Astrocyte (in vitro differentiated cells and primary cell): ENCODE results near the gene MELTF. TPM values are rescaled to one million over a fixed set of nuclear protein-coding genes. Genes with fewer than 3 reads are reported as not detected.

Experiments
- DNase-seq: peaks from one replicate; pipeline ENCODE4 v3.0.0-alpha.2; 2010; ENCODE audit warnings: low read depth
- FAIRE-seq: peaks from 2 replicates; lab custom pipeline; 2011; peaks lifted over from hg19 to GRCh38; lab: Jason Lieb, UNC
- H2AFZ ChIP-seq: 2 replicates; pipeline ENCODE4 v1.6.0; 2012; ENCODE audit warnings: low read depth, low read length, inconsistent platforms
- H3K27ac ChIP-seq: 2 replicates; pipeline ENCODE4 v1.5.1; 2011; ENCODE audit warnings: low read depth, low read length, inconsistent platforms
- H3K27me3 ChIP-seq: 2 replicates; pipeline ENCODE4 v1.6.0; 2011; ENCODE audit warnings: low read length, inconsistent platforms; ENCODE audit not compliant: insufficient read depth
- H3K36me3 ChIP-seq: 2 replicates; pipeline ENCODE4 v1.5.1; 2011; ENCODE audit warnings: low read length, inconsistent platforms; ENCODE audit not compliant: insufficient read depth
- H3K4me1 ChIP-seq: 2 replicates; pipeline ENCODE4 v1.5.1; 2011; ENCODE audit warnings: low read length, inconsistent platforms; ENCODE audit not compliant: insufficient read depth
- H3K4me2 ChIP-seq: 2 replicates; pipeline ENCODE4 v1.6.0; 2012; ENCODE audit warnings: low read length, inconsistent platforms
- H3K4me3 ChIP-seq: 2 replicates; pipeline ENCODE4 v1.5.1; 2011; ENCODE audit warnings: low read depth, mild to moderate bottlenecking, low read length, inconsistent platforms; ENCODE audit not compliant: insufficient read depth
- H3K79me2 ChIP-seq: 2 replicates; pipeline ENCODE4 v1.6.0; 2012; ENCODE audit warnings: mild to moderate bottlenecking, low read length, inconsistent platforms; ENCODE audit not compliant: insufficient read depth
- H3K9ac ChIP-seq: 2 replicates; pipeline ENCODE4 v1.6.0; 2012; ENCODE audit warnings: mild to moderate bottlenecking, low read length, inconsistent platforms
- H3K9me3 ChIP-seq: 2 replicates; pipeline ENCODE4 v1.5.1; 2012; ENCODE audit warnings: low read depth, mild to moderate bottlenecking, low read length, inconsistent platforms; ENCODE audit not compliant: insufficient read depth
- H4K20me1 ChIP-seq: 2 replicates; pipeline ENCODE4 v1.6.0; 2012; ENCODE audit warnings: low read length, inconsistent platforms; ENCODE audit not compliant: insufficient read depth
- H3K27ac Mint-ChIP-seq: one replicate; pipeline ENCODE4 v1.8.0; 2021; ENCODE audit warnings: mild to moderate bottlenecking, mixed read lengths; ENCODE audit not compliant: unreplicated experiment
- H3K27me3 Mint-ChIP-seq: one replicate; pipeline ENCODE4 v1.8.0; 2021; ENCODE audit warnings: low read depth, mixed read lengths; ENCODE audit not compliant: unreplicated experiment
- H3K36me3 Mint-ChIP-seq: one replicate; pipeline ENCODE4 v1.8.0; 2021; ENCODE audit warnings: low read depth, mixed read lengths; ENCODE audit not compliant: unreplicated experiment
- H3K4me1 Mint-ChIP-seq: one replicate; pipeline ENCODE4 v1.8.0; 2021; ENCODE audit warnings: low read depth, mixed read lengths; ENCODE audit not compliant: unreplicated experiment
- H3K4me3 Mint-ChIP-seq: one replicate; pipeline ENCODE4 v1.8.0; 2021; ENCODE audit warnings: mild to moderate bottlenecking, moderate library complexity, mixed read lengths; ENCODE audit not compliant: unreplicated experiment
- H3K9me3 Mint-ChIP-seq: one replicate; pipeline ENCODE4 v1.8.0; 2021; ENCODE audit warnings: mild to moderate bottlenecking, mixed read lengths; ENCODE audit not compliant: unreplicated experiment
- EZH2 ChIP-seq: IDR thresholded peaks from 2 replicates; pipeline ENCODE4 v1.6.1; 2012; ENCODE audit warnings: mild to moderate bottlenecking, low read length, inconsistent platforms; ENCODE audit not compliant: insufficient read depth
- total RNA-seq: library from RNA; stranded (reverse); gene quantifications from 2 replicates; pipeline ENCODE4 v1.2.1, GENCODE V29; 2021
- TF ChIP-seq, protein P1 (sequence below): IDR thresholded peaks from 2 replicates; pipeline ENCODE4 v1.5.1; 2011; ENCODE audit warnings: low read depth, mild to moderate bottlenecking, inconsistent platforms, low read length, moderate library complexity; ENCODE audit not compliant: insufficient read depth

MELTF gene
- total RNA-seq, 1 donor from 2014 or later = 24.0 TPM

DNA sequence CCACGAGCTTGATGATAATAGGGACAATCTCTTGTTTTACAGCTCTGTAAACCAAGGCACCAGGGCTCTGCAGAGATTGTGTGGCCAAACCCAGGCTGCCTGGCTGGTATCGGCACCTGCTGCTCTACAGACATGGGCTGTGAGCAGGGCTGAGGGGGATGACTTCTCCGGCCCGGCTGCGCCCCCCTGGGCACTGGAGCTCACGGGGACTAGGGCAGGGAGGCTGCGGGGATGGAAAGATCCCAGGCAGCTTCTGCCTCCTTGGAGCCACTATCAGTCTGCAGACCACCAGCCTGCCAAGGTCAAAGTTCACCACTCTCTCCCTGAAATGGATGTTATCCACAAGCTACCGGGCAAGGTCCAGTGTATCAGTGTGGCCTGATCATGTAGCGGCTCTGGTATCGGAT lies 39.0 kb downstream of the MELTF start:
- Mint-ChIP-seq H3K9me3 (no peaks in the 10 kb centered on the region), H3K27ac (no peak overlapping the region), H3K4me3 (no peak overlapping the region), H3K36me3 (peaks cover 3% of the 10 kb centered on the region), H3K4me1 (no peaks in the 10 kb centered on the region), H3K27me3 (peaks cover 23% of the 10 kb centered on the region)
- DNase-seq = no peak
- H3K4me2 ChIP-seq = no peak overlapping the region
- peaks cover 3% of the 10 kb centered on the region for H3K27me3 ChIP-seq
- no peak overlapping the region for H3K27ac ChIP-seq
- no peak overlapping the region for H3K9ac ChIP-seq
- H4K20me1 ChIP-seq = no peaks in the 10 kb centered on the region
- no peaks in the 10 kb centered on the region for H3K4me1 ChIP-seq
- no peak overlapping the region for H3K4me3 ChIP-seq
- H2AFZ ChIP-seq = no peak overlapping the region
- FAIRE-seq = no peak
- H3K79me2 ChIP-seq = no peaks in the 10 kb centered on the region
- TF ChIP-seq, protein P1, sequence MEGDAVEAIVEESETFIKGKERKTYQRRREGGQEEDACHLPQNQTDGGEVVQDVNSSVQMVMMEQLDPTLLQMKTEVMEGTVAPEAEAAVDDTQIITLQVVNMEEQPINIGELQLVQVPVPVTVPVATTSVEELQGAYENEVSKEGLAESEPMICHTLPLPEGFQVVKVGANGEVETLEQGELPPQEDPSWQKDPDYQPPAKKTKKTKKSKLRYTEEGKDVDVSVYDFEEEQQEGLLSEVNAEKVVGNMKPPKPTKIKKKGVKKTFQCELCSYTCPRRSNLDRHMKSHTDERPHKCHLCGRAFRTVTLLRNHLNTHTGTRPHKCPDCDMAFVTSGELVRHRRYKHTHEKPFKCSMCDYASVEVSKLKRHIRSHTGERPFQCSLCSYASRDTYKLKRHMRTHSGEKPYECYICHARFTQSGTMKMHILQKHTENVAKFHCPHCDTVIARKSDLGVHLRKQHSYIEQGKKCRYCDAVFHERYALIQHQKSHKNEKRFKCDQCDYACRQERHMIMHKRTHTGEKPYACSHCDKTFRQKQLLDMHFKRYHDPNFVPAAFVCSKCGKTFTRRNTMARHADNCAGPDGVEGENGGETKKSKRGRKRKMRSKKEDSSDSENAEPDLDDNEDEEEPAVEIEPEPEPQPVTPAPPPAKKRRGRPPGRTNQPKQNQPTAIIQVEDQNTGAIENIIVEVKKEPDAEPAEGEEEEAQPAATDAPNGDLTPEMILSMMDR = no peak
- no peak for TF ChIP-seq EZH2
- no peaks in the 10 kb centered on the region for H3K36me3 ChIP-seq
- H3K9me3 ChIP-seq = peaks cover 2% of the 10 kb centered on the region

DNA sequence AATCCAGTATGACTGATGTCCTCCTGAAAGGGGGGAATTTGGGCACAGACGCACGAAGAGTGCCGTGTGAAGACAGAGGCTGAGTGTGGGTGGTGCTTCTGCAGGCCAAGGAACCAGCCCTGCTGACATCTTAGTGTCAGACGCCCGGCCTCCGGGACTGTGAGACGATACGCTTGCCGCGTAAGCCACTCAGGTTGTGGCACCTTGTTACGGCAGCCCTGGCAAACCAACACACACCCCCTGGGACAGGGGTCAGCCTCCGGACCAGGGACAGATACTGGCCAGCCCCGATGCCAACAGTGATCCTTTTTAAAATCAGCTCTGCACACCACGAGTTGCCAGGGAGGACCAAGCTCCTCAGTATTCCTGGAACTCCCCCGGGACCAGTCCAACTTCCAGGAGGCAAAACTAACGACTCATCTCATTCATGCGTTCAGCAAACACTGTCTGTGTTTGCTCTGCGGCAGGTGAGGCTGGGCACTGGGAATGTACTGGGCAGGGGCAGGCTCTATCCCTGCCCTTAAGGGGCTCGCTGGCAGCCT lies 39.8 kb downstream of the MELTF start:
- Mint-ChIP-seq H3K27ac (no peak overlapping the region), H3K36me3 (peaks cover 3% of the 10 kb centered on the region), H3K4me3 (no peak overlapping the region), H3K9me3 (no peaks in the 10 kb centered on the region), H3K4me1 (no peaks in the 10 kb centered on the region), H3K27me3 (peaks cover 26% of the 10 kb centered on the region)
- FAIRE-seq (no peak), DNase-seq (no peak)
- TF ChIP-seq EZH2 = no peak
- TF ChIP-seq, protein P1 = no peak
- Histone ChIP-seq H3K27ac (no peak overlapping the region), H2AFZ (no peak overlapping the region), H4K20me1 (no peaks in the 10 kb centered on the region), H3K9ac (no peak overlapping the region), H3K79me2 (no peaks in the 10 kb centered on the region), H3K9me3 (no peaks in the 10 kb centered on the region), H3K4me1 (no peaks in the 10 kb centered on the region), H3K4me3 (no peak overlapping the region), H3K36me3 (no peaks in the 10 kb centered on the region), H3K27me3 (peaks cover 3% of the 10 kb centered on the region), H3K4me2 (no peak overlapping the region)

DNA sequence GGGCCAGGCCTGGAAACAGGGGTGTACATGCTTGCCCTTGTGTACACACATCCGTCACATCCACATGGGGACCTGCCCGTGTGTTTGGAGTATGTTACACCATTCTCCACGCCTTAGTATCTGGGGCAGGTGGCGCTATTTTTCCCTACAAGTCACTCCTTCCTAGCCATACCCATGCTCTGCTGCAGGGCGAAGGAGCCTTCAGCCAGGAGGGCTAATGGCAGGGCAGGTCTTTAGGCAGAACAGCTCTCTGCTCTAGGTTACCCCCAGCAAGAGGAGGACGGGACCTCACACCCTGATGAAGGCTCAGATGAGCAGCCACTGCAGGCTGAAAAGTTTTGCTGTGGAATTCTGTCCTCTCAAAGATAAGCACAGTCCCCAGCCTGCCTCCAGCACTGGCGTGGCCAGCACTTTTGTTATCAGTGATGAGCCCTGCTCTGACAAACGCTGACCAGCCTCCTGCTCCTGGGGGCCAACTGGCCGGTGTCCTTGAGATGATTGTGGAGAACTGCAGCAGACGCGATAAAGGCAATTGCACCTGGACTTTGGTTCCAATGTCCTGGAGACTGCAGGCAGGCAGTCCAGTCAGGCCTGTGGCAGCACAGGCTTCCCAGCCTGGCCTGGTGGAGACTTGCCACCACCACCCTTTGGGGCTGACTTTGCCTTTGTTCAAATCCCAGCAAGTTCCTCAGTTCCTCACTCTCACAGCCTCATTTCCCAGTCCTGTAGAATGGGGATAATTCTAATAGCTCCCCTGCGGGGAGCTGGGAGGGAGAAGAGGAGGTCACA lies 41.2 kb downstream of the MELTF start:
- Mint-ChIP-seq H3K4me1 (no peaks in the 10 kb centered on the region), H3K9me3 (peaks cover 2% of the 10 kb centered on the region), H3K36me3 (peaks cover 3% of the 10 kb centered on the region), H3K27ac (no peak overlapping the region), H3K27me3 (peaks cover 28% of the 10 kb centered on the region), H3K4me3 (no peak overlapping the region)
- Histone ChIP-seq H3K4me2 (no peak overlapping the region), H3K27ac (no peak overlapping the region), H3K36me3 (no peaks in the 10 kb centered on the region), H2AFZ (no peak overlapping the region), H3K9me3 (no peaks in the 10 kb centered on the region), H3K9ac (no peak overlapping the region), H4K20me1 (no peaks in the 10 kb centered on the region), H3K79me2 (no peaks in the 10 kb centered on the region), H3K4me3 (no peak overlapping the region), H3K4me1 (no peaks in the 10 kb centered on the region), H3K27me3 (peaks cover 3% of the 10 kb centered on the region)
- FAIRE-seq = no peak
- TF ChIP-seq EZH2 = no peak
- TF ChIP-seq, protein P1 = no peak
- DNase-seq = no peak
